Stimulated activated CD8-positive, alpha-beta memory T cell treated with anti-CD3 and anti-CD28 coated beads, Interleukin-15, amount 100 ng/mL, for 4 hours (primary cell): ENCODE measurements around the gene DRD1.

Experiments used
- DNase-seq, 2 donors: peaks; one replicate each; pipeline ENCODE4 v3.0.0-alpha.2; 2020; ENCODE audit warnings: low read depth in 2 of 2

Gene DRD1

DNA sequence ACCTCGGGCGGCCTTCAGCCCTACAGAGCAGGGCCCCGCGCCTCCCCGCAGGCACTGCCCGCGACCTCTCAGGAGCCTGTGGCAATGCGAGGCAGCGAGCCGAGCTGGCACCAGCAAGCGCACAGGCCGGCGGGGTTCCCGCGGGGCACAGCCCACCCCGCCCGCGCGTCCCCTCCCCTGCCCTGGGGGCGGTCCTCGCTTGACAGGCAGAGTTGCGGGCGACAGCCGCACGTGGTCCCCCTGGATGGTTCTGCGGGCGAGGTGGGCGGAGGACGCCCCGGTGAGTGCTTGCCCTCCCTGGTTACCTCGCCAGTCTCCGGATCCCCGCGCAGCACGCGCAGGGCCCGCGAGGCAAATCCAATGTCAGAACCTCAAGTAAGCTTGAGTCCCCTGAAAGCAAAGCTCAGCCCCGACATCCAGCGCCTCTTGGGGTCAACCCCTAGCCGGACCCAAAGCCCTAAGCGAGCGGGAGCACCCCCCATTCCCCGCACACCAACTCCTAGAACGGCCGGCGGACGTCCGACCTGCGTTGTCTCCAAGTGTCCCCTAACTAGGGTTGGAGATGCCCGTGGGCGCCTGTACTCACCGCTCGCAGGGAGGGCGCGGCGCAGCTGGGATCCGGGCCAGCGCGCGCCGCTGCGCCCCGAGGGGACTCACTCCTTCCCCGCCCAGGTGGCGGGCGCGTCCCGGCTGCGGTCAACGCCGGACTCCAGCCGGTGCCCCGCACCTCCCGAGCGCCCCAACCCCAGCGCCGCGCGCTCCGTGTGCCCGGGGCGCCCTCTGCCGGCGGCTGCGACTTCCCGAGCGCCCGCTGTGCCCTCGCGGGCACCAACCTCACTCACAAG lies at the start of gene DRD1:
DRD1 (minus strand) TSS at position 123 of the 845 bp plus-strand sequence. CDS start 1,083 bp downstream, outside the sequence.
- peak in 1 of 2 donors; percentile 16 for DNase-seq

GRCh38 chr5:175493726-175494125 lies 49.7 kb upstream of the DRD1 start:
- no peak for DNase-seq

GRCh38 chr5:175493260-175493659 lies 49.3 kb upstream of the DRD1 start:
- DNase-seq, result no peak

DNA sequence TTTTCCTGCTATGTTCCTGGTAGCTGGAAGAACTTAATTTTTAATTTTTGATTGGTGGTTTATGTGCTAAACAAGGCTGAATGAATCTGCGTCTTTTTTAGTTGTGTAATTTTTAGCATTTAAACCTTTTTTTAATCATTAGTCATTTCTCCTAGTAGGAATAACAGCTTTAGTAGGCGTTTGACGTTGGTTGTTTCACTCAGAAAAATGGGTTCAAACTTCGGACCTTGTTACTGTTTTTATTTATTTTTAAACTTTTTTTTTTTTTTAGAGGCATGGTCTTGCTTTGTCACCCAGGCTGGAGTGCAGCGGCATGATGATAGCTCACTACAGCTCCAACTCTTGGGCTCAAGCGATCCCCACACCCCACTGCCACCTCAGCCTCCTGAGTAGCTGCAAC lies 47.2 kb upstream of the DRD1 start:
- no peak for DNase-seq

GRCh38 chr5:175489693-175490443 lies 45.9 kb upstream of the DRD1 start:
- no peak for DNase-seq

DNA sequence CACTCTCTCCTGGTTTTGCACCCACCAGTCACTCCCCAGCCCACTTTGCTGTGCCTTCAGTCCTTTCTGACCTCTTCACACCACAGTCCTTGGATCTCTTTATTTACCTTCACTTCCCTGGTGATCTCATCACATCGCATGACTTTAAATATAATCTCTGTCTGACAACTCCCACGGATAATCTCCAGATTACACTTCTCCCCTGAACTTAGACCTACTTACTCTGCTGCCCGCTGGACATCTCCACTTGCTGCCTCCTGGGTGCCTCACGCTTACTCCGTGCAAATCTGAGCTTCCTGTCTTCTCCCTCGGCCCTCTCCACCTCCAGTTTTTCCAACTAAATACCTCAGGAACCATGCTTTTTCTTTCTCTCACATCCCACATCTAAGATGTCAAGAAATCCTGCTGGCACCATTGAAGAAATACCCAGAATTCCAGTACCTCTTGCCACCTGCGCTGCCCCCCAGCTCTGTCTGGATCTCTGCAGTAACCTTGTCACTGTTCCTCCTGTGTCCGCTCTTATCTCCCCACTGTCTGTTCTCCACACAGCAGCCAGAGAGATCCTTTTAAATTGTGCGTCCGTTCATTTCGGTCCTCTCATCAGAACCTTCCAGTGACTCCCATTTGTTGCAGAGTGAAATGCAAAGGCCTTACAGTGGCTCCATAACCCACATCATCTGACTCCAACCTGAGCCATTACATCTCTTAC lies 43.7 kb upstream of the DRD1 start:
- no peak for DNase-seq

GRCh38 chr5:175485631-175486030 lies 41.6 kb upstream of the DRD1 start:
- DNase-seq, result no peak

- DNase-seq, result no peak
Measured at GRCh38 chr5:175484829-175485228, 40.8 kb upstream of the DRD1 start.

DNA sequence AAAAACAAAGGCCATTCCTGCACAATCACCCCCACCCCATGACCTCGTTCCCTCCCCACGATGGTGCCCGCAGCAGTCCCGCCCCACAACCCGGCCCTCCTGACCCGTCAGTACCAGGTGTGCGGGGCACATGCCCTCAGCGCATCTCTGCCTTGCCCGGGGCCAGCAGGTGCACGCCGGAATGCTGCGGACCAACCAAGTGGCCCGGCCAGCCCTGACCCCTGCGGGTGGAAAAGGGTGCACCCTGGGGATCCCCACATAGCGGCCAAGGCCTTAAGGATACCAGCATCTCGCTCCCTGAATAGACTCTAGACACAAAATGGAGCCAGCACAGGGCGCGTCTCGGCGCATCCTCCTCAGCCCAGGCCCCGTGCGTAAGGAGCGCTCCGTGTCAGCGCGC lies 40.3 kb upstream of the DRD1 start:
- no peak for DNase-seq

GRCh38 chr5:175483337-175483736 lies 39.4 kb upstream of the DRD1 start:
- DNase-seq, result no peak

DNA sequence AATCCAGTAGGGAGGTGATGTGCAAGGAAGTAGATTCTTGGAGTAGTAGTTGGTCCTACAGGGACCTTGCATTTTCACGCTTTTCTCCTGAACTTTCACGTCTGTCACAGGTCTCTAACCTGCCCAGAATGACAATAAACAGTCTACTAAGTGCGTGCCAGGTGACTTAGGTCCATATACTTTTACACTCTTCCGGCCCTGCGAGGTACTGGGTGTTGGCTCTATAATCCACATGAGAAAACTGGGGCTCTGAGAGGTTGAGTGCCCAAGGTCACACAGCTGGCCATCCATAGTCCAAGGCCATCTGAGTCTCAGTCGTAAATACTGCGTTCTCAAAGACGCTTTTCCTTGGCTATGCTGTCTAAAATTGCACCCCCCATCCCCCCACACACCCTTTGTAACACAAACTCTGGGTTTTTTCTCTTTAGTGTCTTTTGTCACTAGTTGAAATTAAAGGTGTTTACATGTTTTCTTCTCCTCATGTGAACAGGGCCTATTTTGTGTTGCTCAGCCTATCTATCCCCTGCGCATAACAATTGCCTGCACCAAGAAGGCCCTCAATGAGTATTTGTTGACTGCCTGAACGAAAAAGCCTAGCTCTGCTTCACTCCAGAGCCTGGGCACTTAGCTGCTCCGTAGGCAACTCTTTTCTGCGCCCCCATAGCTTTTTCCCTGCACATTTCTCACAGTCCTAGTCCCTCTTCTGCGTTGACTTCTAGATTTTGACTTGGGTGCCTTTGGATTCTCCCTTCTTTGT lies 35.3 kb upstream of the DRD1 start:
- DNase-seq, result no peak

DNA sequence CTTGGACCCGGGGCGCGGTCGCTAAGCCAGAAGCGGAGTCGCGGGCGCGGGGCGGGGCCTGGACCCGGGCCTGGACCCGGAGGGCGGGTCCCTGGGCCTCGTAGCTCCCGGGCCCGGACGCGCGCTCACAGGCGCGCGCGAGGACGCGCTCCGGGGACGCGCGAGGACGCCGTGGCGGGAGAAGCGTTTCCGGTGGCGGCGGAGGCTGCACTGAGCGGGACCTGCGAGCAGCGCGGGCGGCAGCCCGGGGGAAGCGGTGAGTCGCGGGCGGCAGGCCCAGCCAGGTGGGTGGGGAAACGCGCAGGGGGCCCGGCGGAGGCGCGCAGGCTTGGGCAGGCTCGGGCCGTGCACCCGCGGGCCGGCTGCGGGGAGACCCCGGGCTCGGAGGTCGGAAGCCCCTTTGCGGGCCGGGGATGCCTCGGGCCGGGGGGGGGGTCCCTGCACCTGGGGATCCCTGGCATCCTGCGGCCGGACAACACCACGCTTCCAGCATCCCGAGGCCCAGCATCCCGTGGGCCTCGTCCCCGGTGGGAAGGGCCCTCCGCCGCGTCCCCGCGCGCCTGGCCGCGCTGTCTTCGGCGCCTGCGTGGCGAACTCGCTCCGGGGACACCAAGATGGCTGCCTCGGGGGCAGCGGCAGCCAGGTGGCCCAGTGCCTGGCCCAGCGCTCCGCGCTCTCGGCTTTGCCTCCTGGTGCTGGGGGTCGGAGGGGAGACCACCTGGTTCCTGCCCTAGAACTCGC lies 34.6 kb upstream of the DRD1 start, which contains the start of gene SFXN1:
SFXN1 (plus strand) TSS at position 177 of the 741 bp plus-strand sequence. CDS start 13,544 bp downstream, outside the sequence.
- DNase-seq, result peak; percentile 56 to 76

DNA sequence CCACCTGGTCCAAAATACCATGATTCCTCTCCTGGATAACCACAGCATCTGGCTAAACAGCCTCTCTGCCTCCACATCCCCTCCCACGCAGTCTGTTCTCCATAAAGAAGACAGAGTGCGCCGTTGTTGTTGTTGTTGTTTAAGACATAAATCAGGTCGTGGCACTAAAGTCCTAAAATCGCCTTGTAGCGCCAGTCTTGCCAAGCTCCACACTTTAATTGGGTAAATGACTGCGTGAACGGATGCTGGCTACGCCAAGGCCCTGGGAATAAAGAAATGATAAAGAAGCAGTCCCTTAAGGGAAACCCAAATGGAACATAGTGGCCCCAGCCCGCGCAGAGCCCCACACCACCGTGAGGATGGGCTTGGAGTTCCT lies 34.0 kb upstream of the DRD1 start:
- DNase-seq, result no peak

GRCh38 chr5:175477440-175477839 lies 33.5 kb upstream of the DRD1 start:
- DNase-seq, result no peak

- DNase-seq, result no peak
Measured at GRCh38 chr5:175475248-175475647, 31.3 kb upstream of the DRD1 start.

DNA sequence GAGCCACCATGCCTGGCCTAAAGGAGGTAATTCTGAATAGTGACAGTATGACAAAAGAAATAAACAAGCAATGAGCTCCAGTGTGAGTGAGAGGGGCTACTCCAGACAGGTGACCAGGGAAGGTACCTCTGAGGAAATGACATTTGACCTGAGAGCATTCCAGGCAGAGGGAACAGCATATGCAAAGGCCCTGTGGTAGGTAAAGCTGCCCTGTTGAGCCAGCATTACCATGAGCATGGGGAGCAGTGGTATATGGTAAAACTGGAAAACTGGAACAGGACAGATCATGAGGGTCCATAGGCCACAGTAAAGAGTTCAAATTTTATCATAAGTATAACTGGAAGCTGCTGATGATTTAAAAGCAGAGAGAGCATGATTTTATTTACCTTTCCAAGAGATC lies 28.4 kb upstream of the DRD1 start:
- DNase-seq, result no peak

DNA sequence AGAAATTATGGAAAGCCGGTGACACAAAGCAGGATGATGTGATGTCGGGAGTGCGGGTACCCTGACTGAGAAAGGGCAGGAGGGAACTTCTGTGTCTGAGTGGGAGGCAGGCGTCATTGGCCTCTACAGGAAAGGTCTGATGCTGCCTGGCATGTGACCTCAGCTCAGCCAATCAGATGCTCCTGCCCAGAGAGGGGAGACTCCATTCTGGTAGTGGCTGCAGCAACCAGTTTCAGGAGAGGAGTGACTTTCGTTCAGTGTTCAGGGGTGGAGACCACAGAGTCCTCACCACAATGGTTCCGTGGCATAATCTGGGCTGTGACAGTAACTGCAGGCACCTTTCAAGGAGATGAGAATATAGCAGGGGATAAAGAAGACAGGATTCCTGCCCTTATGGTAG lies 27.6 kb upstream of the DRD1 start:
- no peak for DNase-seq

DNA sequence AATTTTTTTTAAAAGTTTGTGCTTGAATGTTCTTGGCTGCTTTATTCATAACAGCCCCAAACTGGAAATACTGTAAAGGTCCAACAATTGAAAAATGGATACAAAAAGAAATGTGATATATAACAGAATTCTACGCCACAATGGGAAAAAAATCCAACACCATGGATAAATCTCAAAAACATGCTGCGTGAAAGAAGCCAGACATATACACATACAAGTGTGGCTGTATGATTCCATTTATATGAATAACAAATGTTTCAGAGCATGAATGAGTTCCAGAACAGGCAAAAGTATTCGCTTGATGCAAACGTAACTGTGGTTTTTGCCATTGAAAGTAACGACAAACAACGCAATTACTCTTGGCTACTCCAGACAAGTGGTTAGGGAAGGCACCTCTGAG lies 27.2 kb upstream of the DRD1 start:
- no peak for DNase-seq

GRCh38 chr5:175470781-175471180 lies 26.8 kb upstream of the DRD1 start:
- no peak for DNase-seq

GRCh38 chr5:175469916-175470315 lies 25.9 kb upstream of the DRD1 start:
- no peak for DNase-seq

- no peak for DNase-seq
Measured at GRCh38 chr5:175468892-175469291, 24.9 kb upstream of the DRD1 start.
